Smooth muscle cell (in vitro differentiated cells): ENCODE measurements around the gene COX6B1. TPM values are rescaled to one million over a fixed set of nuclear protein-coding genes. Genes with fewer than 3 reads are reported as not detected.

Experiments used
- DNase-seq: peaks from one replicate; lab custom pipeline; 2025; ENCODE audit not compliant: unreplicated experiment; lab: John Stamatoyannopoulos, UW
- H2AFZ ChIP-seq: fragments of 200-600 bp; sonication (generic); 2 replicates; pipeline ENCODE4 v1.6.0; 2016; ENCODE audit warnings: antibody characterized with exemption, low read depth, mild to moderate bottlenecking
- H3F3A ChIP-seq: fragments of 200-600 bp; sonication (generic); 2 replicates; pipeline ENCODE4 v1.6.0; 2017; ENCODE audit warnings: antibody characterized with exemption, low read depth
- H3K27ac ChIP-seq: fragments of 200-600 bp; sonication (generic); 2 replicates; pipeline ENCODE4 v1.5.1; 2016; ENCODE audit warnings: low read depth, mild to moderate bottlenecking
- H3K27me3 ChIP-seq: fragments of 200-600 bp; sonication (generic); 2 replicates; pipeline ENCODE4 v1.6.1; 2016; ENCODE audit warnings: low read depth, mild to moderate bottlenecking
- H3K36me3 ChIP-seq: fragments of 200-600 bp; sonication (generic); 2 replicates; pipeline ENCODE4 v1.5.1; 2016; ENCODE audit warnings: low read depth
- H3K4me1 ChIP-seq: fragments of 200-600 bp; sonication (generic); 2 replicates; pipeline ENCODE4 v1.5.1; 2016; ENCODE audit warnings: low read depth
- H3K4me2 ChIP-seq: fragments of 200-600 bp; sonication (generic); 2 replicates; pipeline ENCODE4 v1.6.0; 2016; ENCODE audit warnings: mild to moderate bottlenecking
- H3K4me3 ChIP-seq: fragments of 200-600 bp; sonication (generic); 2 replicates; pipeline ENCODE4 v1.5.1; 2016; ENCODE audit warnings: mild to moderate bottlenecking
- H3K79me2 ChIP-seq: fragments of 200-600 bp; sonication (generic); 2 replicates; pipeline ENCODE4 v1.6.0; 2016; ENCODE audit warnings: low read depth, mild to moderate bottlenecking
- H3K9ac ChIP-seq: fragments of 200-600 bp; sonication (generic); 2 replicates; pipeline ENCODE4 v1.6.0; 2016; ENCODE audit warnings: low read depth
- H3K9me3 ChIP-seq: fragments of 200-600 bp; sonication (generic); replicated peaks from 2 replicates; pipeline ENCODE4 v1.5.1; 2016; ENCODE audit warnings: low read depth
- H4K20me1 ChIP-seq: fragments of 200-600 bp; sonication (generic); 2 replicates; pipeline ENCODE4 v1.6.0; 2016; ENCODE audit warnings: low read depth
- CTCF ChIP-seq: fragments of 200-600 bp; sonication (generic); IDR thresholded peaks from 2 replicates; pipeline ENCODE4 v1.5.1; 2017; ENCODE audit warnings: borderline replicate concordance, mild to moderate bottlenecking, antibody characterized with exemption; ENCODE audit not compliant: insufficient read depth, poor library complexity, severe bottlenecking
- WGBS: methylation state at CpG from one replicate; pipeline ENCODE4 v1.1.7; 2016; ENCODE audit warnings: low lambda C conversion rate; 5-methylcytosine and 5-hydroxymethylcytosine counted together
- polyA plus RNA-seq: library from polyadenylated mRNA; unstranded; fragments of >200 nt; fragmentation: Nextera tagmentation; extraction: Ambion mirVana; gene quantifications from 2 replicates; pipeline ENCODE4 v1.2.1, GENCODE V29; 2016
- total RNA-seq: library from RNA; depleted of rRNA; stranded (reverse); fragments of >200 nt; gene quantifications from 2 replicates; pipeline ENCODE4 v1.2.3, GENCODE V29; 2014

The COX6B1 gene
- total and polyA plus RNA-seq, 2 experiments from 2014 or later, result 622 to 971 TPM

- TF ChIP-seq CTCF, result no peak
- H3K27ac ChIP-seq, result peak within 1 kb of the TSS; percentile 86
- H3K9me3 ChIP-seq, result no peaks in the 10 kb centered on the region
These were observed 6.5 kb upstream of the COX6B1 start, which contains the start of gene ETV2 for GRCh38 chr19:35641515-35642151. TSS of gene ETV2 (plus strand) at chr19:35641745. CDS start at chr19:35642461, 716 bp downstream.

GRCh38 chr19:35642312-35642711 is 5.8 kb upstream of the COX6B1 start:
- no peak overlapping the region for H2AFZ ChIP-seq
- WGBS, result 72% methylated on average over 10 of the region's 10 CpGs
- no peaks in the 10 kb centered on the region for H3K79me2 ChIP-seq

More at GRCh38 chr19:35641515-35642151, 6.5 kb upstream of the COX6B1 start, which contains the start of gene ETV2:
- Histone ChIP-seq H3F3A (peaks cover 18% of the 10 kb centered on the region), H3K4me3 (no peak within 1 kb of the TSS), H3K9ac (peak within 1 kb of the TSS; percentile 28), H3K4me1 (peaks cover 13% of the 10 kb centered on the region), H3K4me2 (peak within 1 kb of the TSS; percentile 91), H3K79me2 (no peaks in the 10 kb centered on the region), H3K27me3 (no peaks in the 10 kb centered on the region), H4K20me1 (no peaks in the 10 kb centered on the region), H3K36me3 (no peaks in the 10 kb centered on the region), H2AFZ (no peak within 1 kb of the TSS)
- no peak for DNase-seq
- WGBS, result 21% methylated on average over 27 of the region's 28 CpGs

GRCh38 chr19:35642798-35643254 is 5.3 kb upstream of the COX6B1 start:
- Histone ChIP-seq H3F3A (peaks cover 21% of the 10 kb centered on the region), H3K9ac (peak overlapping the region; percentile 26), H3K79me2 (no peaks in the 10 kb centered on the region), H3K36me3 (no peaks in the 10 kb centered on the region), H3K27me3 (no peaks in the 10 kb centered on the region), H3K4me3 (peak overlapping the region; percentile 61), H2AFZ (peak overlapping the region; percentile 80), H3K27ac (peak overlapping the region; percentile 86), H3K4me2 (peak overlapping the region; percentile 91), H4K20me1 (no peaks in the 10 kb centered on the region), H3K9me3 (no peaks in the 10 kb centered on the region), H3K4me1 (peaks cover 13% of the 10 kb centered on the region)
- no peak for TF ChIP-seq CTCF
- DNase-seq, result no peak
- 40% methylated on average over 15 of the region's 15 CpGs for WGBS

More at GRCh38 chr19:35642312-35642711, 5.8 kb upstream of the COX6B1 start:
- no peaks in the 10 kb centered on the region for H3K9me3 ChIP-seq
- H3K27me3 ChIP-seq, result no peaks in the 10 kb centered on the region
- no peak for DNase-seq
- no peak overlapping the region for H3K4me3 ChIP-seq
- H3K4me1 ChIP-seq, result peaks cover 13% of the 10 kb centered on the region
- H3K27ac ChIP-seq, result peak overlapping the region; percentile 86
- TF ChIP-seq CTCF, result no peak
- H4K20me1 ChIP-seq, result no peaks in the 10 kb centered on the region
- H3K36me3 ChIP-seq, result no peaks in the 10 kb centered on the region
- H3K9ac ChIP-seq, result peak overlapping the region; percentile 28
- peak overlapping the region; percentile 91 for H3K4me2 ChIP-seq
- H3F3A ChIP-seq, result peaks cover 21% of the 10 kb centered on the region
